GM21786 (cell line): ENCODE results near the gene CHMP2A.
"Not testable (repeated sequence)": the region's sequence is repeated elsewhere in the genome, so short reads cannot be mapped to it uniquely, and the experiment has no call there.

Experiments
- ATAC-seq: cut with Tn5 transposase; IDR thresholded peaks from one replicate; pipeline ENCODE4 v1.9.1; 2021; ENCODE audit not compliant: unreplicated experiment

Gene CHMP2A

DNA sequence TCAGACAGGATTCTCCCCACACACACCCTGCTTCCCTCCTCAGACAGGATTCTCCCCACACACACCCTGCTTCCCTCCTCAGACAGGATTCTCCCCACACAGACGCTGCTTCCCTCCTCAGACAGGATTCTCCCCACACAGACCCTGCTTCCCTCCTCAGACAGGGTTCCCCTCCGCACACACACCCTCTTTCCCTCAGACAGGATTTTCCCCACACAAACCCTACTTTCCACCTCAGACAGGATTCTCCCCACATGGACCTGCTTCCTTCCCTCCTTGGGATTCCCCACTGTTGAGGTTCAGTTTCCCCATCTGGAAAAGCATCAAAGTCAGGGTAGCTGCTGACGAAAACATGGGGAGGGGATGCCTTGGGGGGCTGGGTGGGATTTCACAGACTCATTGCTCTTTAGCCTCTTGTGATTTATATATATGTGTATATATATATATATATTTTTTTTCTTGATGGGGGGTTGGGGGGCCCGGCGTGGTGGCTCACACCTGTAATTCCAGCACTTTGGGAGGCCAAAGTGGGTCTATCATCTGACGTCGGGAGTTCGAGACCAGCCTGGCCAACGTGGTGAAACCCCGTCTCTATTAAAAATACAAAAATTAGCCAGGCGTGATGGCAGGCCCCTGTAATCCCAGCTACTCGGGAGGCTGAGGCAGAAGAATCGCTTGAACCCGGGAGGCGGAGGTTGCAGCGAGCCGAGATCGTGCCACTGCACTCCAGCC is 12.1 kb downstream of the CHMP2A start:
- not testable (repeated sequence) for ATAC-seq

DNA sequence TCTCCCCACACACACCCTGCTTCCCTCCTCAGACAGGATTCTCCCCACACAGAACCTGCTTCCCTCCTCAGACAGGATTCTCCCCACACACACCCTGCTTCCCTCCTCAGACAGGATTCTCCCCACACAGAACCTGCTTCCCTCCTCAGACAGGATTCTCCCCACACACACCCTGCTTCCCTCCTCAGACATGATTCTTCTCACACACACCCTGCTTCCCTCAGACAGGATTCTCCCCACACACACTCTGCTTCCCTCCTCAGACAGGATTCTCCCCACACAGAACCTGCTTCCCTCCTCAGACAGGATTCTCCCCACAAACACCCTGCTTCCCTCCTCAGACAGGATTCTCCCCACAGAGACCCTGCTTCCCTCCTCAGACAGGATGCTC is 15.7 kb downstream of the CHMP2A start:
- ATAC-seq: not testable (repeated sequence)

DNA sequence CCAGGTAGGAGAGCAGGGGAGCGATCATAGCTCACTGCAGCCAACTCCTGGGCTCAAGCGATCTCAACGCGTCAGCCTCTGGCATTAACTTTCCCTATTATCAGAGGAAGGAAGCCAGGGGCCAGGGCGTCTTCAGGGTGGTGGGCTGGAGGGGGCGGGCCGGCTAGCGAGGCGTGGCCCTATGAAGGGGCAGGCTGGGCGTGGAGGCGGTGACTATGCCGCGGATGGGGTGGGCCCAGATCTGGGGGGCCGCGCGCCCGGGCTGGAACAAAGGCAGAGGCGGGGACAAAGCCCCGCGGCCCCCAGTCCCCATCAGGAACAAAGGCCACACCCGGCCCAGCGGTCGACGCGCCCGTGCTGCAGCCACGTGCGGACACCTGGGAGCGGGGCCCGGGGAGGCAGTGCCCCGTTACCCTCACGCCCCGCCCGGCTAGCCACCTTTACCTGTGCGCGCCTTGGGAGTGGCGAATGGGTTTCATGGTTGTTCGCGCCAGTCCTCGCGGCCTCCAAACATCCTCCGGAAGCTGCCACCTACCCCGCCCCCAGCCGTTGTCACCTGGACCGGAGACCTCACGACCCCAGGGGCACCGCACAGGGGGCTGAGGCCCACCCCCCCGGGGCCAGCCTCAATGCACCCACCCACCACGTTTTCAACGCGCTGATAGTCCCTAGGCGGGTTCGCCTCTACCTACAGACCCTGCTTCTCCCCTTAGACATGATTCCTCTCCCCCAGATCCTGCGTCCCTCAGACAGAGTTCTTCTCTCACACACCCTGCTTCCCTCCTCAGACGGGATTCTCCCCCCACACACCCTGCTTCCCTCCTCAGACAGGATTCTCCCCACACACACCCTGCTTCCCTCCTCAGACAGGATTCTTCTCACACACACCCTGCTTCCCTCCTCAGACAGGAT is 16.4 kb downstream of the CHMP2A start:
- ATAC-seq: no peak

DNA sequence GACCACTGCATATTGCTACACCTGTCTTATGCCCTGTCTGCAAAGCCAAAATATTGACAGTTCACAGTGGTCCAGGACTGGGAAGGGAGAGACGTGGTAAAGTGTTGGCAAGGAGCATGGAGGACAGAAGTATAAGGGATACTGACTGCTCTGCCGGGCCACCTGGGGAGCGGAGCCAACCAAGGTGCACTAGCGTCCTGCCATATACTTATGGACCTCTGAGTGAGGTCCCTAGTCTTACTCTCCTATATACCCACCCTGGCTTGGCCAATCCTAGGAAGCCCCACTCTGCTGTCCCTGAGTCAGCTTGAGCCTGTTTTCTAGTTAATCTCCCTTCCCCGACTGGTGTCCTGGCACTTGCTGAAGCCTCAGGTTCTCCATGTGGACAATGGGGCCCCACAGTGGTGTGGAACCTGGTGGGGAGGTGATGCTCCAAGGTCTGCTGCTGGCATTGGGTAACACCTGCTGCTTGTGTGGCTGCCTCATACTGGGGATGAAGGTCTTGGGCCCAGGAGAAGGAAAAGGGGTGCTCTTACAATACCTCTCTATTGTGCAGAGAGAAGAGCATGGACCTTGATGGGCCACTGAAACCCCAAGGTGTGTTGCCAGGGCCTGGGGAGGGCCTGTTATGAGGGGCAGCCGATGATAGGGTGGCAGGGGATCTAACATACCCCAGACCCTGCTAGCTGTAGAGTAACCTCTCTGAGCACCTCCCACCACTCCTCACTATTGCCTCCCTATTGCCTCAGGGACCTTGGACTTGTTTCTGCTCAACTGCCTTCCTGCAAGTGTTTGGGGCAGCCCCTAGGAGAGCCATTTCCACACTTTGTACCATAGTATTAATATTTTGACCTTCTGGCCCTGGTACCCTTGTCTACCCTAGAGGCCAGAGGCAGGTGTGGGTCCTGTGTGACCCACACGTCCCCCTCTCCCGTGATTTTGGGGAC is 17.8 kb downstream of the CHMP2A start:
- no peak for ATAC-seq

DNA sequence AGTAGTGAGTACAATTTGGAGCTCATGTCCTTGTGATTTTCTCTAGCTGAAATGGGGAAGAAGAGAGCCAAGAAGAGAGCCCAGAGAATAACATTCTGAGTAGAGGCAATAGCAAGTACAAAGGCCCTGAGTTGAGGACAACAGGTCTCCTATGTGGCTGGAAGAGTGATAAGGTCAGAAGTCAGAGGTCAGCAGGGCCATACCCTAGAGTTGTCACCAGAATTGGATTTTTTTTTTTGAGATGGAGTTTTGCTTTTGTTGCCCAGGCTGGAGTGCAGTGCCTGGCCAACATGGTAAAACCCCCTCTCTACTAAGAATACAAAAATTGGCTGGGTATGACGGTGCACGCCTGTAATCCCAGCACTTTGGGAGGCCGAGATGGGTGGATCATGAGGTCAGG is 19.0 kb downstream of the CHMP2A start:
- no peak for ATAC-seq

DNA sequence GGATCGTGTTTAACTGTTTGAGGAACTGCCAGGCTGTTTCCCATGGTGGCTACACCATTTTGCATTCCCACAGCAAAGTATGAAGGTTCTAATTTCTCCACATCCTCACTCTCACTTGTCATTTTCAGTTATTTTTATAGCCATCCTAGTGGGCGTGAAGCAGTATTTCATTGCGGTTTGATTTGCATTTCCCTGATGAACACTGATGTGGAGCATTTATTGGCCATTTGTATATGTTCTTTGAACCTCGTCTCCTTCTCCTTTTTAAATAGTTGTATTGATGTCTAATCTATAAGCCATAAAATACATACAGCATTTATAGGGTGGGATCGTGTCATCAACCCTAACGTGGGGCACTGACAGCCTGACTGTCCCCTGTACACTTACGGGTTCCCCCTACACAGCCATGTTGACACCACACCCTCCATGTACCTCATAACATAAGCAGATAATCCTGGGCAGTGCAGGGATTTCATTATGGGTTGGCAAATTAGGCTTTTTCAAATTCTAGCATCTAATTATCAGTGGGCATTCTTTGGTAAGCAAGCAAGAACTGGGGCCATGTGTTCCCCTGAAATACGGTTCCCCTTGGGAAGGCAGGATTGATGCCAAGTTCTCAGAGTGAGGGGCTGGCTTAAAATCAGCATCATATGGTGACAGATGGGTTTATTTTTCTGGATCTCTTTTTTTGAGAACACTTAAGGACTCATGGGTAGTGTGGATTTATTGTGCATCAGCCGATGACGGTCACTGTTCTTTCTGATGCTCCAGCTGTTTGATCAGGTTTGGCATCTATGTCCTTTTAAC is 23.7 kb downstream of the CHMP2A start:
- ATAC-seq: no peak

DNA sequence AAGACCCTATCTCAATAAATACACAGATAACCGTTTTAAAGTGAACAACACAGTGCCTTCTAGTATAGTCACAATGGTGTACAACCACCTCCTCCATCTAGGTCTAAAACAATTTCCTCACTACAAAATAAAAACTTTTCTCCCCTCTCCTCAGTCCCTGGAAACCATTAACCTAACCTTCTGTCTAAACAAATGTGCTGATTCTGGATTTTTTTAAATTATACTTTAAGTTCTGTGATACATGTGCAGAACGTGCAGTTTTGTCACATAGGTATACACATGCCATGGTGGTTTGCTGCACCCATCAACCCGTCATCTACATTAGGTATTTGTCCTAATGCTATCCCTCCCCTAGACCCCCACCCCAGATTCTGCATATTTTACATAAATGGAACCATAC is 25.5 kb downstream of the CHMP2A start:
- ATAC-seq: no peak

DNA sequence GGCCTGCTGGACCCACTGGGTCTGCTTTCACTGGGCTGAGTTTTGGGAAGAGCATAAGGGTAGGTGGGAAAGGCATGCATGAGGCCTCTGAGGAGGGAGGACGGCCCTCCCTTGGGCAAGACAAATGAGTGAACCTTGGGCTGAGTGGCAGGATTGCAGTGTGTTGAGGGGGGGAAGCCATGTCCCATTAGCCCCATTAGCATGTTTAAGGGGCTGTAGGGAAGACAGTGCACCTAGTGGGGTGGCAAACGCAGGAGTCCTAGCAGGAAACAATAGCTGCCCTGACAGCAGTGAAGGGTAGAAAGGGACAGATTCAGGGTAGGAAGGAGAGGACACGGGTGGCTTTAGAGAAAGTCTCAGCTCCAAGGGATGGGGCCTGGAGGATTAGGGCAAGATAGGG is 32.2 kb downstream of the CHMP2A start:
- no peak for ATAC-seq

DNA sequence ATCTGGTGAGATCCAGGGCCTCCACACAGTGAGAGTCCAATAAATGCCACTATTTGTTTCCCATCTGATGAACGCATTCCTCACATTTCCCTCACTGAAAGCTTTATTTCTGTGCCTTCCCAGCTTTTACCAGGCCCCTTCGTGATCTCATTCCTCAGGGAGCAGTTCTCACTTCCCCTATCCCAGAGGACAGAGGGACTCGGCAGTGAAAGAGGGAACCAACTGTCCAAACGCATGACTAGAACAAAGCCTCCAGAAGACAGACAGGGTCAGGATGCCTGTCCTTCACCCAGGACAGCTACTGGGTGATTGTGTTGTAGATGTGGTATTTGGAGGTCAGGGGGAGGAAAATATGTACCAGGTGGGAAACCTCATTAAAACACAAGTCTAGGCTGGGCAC is 33.3 kb downstream of the CHMP2A start:
- no peak for ATAC-seq

DNA sequence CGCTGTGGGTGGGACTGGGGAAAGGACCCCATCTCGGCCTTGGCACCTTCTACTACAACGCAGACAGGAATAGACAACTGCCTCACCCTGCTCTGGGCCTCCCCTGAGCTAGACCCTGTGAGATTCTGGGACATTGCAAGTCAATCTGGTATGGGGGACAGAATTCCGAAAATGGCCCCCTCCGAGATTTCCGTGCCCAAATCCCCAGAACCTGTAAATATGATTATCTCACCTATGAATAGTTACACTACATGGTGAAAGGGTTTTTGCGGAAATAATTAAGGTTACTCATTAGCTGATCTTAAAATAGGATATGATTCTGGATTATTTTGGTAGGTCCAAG is 34.7 kb downstream of the CHMP2A start:
- ATAC-seq: no peak

DNA sequence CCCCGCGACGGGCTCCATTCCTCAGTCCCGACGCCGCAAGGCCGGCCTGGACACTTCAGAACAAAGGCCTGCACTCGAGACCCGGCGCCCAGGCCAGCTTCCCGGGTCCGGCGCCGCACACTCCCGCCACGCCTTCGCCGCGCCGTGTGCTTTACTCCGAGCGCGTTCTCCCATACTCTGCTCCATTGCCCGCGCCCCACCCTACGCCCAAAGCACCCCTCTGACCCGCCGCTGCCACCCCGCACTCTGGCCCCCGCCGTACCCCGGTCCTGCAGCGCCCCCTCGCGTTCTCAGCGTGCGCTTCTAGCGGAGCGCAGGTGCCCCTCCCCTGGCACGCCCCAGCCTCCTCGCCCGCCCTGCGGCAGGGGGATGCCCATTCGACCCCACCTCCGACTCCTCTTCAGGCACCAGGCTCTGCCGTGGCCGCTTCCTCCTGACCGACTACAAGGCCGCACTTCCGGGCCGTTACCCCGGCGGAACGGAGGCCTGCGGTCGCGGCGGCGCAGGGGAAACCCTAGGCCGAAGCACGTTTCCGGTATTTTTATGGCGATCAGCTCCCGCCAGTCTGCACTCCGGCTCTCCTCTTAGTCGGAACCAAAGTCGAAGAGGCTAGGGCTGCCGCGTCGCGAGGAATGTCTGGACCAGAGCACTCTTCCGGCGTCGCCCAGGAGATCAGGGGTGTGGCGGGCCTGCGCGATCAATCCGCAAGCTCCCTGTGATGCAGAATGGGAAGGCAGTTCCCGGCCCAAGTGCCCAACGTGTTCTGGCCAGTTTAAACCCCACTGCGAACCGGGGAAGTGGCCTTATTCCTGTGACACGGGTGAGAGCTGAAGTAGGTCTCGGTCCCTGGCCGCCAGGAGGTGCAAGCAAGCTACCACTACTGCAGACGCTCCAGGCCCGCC is 35.3 kb downstream of the CHMP2A start, which contains the start of gene ZBTB45:
Gene ZBTB45, minus strand, starts transcription at position 456 of the 902 bp plus-strand sequence. CDS start 2,137 bp downstream, outside the sequence.
- ATAC-seq: peak; percentile 73

DNA sequence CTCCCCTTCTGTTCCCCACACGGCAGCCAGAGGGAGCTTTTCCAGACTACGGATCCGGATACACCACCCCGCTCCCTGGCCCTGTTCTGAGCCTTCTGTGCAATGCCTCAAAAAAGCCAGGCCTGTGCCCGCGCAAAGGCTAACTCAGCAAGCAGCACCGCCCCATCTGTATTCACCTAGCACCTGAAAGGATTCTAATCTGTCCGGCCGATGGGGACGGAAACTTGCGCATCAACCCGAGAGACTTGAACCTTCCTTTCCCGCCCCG is 35.9 kb downstream of the CHMP2A start:
- ATAC-seq: peak; percentile 4

DNA sequence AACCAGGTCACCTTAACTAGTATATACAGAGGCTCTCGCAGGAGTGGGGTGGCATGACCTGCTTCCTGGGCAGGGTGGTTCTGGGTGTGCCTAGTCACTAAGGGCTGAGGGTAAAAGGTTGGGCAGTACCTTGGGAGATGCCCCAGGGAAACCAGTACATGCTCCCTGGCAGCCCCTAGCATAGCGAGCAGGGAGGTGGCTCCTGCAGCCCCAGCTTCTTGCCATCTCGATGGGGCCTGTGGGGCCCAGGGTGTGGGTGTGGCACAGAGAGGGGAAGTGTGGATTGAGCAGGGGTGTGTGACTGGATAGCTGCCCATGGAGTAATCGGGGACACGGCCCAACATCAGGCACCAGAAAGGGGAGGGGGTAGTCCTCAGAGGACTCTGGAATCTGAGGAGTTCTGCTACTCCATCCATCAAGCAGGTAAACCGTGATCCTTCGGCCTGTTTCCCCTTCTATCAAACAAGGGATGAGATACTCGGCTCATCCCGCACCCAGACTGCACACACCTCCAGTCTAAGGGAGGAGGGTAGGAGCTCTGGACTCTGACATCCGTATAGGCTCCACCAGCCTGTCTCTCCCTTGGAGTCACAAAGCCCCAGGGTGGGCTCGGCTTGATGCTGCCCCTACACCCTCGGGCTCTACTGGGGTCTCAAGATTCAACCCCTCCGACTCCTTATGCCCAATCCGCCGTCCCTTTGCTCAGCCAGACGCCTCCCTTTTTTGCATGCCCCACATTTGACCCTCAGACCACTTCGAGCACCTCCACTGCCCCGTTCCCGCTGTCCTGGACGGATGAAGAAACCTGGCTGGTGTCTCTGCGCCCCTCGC is 36.4 kb downstream of the CHMP2A start:
- no peak for ATAC-seq

DNA sequence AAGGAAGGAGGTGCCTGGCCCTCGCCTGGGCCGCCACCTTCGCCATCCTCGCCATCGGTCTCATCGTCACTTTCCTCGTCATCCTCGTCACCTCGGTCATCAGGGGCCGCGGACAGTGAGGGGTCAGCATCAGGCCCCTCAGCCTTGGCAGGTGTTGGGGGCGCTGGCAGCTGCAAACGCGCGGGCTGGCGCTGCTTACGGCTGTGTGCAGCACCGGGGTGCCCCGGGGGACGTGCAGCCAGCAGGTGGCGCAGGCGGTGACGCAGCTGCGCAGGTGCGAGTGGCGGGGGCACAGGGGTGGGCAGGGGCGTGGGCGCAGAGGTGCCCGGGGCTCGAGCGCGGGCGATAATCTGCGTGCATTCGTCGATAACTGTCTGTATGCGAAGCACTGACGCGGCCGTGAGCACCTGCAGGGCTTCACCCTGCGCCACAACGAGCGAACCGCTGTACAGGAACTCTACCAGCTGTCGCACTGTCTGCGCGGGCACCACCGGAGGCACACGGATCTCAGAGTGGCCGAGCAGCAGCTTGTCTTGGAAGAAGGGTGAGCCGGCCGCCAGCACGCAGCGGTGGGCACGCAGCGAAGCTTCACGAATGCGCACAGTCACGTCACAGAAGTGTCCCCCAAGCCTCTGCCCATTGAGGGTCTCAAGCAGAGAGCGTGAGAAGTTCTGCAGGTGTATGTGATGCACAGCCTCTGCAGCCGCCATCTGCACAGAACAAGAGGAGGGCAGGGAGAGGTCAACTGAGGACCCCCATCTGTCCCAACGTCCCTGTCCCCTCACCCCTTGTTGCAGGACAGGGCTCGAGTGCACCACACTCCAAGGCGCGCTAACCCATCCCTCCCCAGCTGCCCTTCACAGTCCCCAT is 37.7 kb downstream of the CHMP2A start:
- ATAC-seq: no peak

DNA sequence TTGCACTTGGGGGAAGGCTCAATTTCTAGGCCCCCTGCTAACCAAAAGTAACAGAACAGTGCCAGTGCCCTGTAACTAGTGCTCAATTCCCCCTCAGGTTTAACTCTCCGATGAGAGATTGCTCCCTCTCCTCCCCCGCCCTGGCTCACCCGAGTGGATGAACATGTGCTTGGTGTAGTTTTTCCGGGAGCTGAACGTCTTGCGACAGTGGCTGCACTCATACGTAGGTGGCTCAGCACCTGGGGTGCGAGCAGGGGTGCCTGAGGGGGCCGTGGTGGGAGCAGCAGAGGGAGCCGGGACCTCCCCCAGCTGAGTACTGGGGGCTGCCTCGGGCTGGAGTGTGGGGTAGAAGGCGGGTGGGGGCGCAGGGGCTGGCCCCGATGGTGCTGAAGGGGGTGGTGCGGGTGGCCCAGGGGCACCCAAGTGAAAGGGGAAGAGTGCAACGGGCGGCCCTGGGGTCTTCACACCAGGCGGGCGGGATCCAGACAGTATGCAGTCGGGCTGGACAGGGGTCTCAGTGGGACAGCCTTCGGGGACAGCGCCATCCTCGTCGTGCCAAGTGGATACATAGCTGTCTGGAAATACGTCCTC is 38.6 kb downstream of the CHMP2A start:
- no peak for ATAC-seq

DNA sequence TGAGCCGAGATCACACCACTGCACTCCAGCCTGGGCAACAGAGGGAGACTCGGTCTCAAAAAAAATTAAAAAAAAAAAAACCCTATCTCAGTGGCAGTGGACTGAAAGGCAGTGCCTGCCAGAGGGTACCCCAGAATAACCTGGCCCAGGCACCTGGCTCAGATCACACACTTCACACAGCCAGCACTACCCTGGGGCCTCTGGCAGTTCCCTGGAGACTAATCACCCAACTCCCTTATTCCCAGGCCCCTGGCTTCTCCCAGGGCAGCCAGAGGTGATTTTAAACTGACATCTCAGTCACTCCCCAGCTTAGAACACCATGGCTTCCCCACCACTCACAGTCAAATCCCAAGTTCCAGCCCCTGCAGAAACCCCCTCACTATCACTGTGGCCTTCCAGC is 39.6 kb downstream of the CHMP2A start:
- ATAC-seq: no peak

DNA sequence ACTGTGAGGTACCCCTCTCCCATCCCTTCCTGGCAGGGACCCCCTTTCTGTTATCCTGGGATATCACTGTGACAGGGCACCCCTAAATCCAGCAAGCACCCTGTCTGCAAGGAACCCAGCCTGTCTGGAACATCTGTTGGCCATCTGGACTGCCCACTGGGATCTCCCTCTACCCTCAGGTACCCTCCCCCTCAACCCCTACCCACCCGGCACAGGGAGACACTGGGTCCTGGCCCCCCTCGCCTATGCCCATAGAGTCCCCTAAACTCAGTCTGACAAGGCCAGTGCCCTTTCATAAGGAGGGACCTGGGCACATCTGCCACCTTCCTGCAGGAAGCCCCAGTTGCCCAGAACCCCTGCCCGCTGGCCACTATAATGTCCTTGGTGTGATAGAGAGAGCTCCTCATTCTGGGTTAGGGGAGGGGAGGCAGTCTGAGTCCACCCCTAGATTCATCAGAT is 40.3 kb downstream of the CHMP2A start:
- no peak for ATAC-seq
